M059J (cell line): Measurements from ENCODE around the gene UTP3. TPM values are rescaled to one million over a fixed set of nuclear protein-coding genes. Genes with fewer than 3 reads are reported as not detected.
A peak's percentile ranks its signal among the peaks of the same experiment; 100 is the strongest.
"Not testable (repeated sequence)": the region's sequence is repeated elsewhere in the genome, so short reads cannot be mapped to it uniquely, and the experiment has no call there.

Experiments
- DNase-seq: peaks from one replicate; pipeline ENCODE4 v3.0.0-alpha.2; 2012; ENCODE audit warnings: low read depth
- total RNA-seq: library from RNA; depleted of rRNA; stranded (reverse); fragments of >200 nt; shearing (Covaris generic); gene quantifications from 2 replicates; pipeline ENCODE4 v1.2.3, GENCODE V29; 2014; rRNA removed

UTP3 gene
- total RNA-seq, result 10.1 and 16.2 TPM in 2 replicates

GRCh38 chr4:70687821-70688794, at the start of gene UTP3:
UTP3 (plus strand) TSS chr4:70688532; CDS start chr4:70688678, 146 bp downstream.
- peak; percentile 97 for DNase-seq

GRCh38 chr4:70640192-70640591, 48.1 kb upstream of the UTP3 start:
- no peak for DNase-seq

DNA sequence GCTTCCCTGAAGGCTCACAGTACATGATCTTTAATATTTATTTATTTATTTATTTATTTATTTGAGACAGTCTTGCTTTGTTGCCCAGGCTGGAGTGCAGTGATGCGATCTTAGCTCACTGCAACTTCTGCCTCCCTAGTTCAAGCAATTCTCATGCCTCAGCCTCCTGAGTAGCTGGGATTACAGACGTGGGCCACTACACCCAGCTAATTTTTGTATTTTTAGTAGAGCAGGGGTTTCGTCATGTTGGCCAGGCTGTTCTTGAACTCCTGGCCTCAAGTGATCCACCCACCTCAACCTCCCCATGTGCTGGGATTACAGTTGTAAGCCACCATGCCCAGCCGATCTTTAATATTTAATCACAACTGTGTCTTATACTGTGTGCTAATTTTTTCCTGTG, 37.6 kb upstream of the UTP3 start:
- not testable (repeated sequence) for DNase-seq

GRCh38 chr4:70651864-70652506, 36.3 kb upstream of the UTP3 start:
- peak; percentile 38 for DNase-seq

GRCh38 chr4:70654605-70655011, 33.7 kb upstream of the UTP3 start:
- DNase-seq, result no peak

DNA sequence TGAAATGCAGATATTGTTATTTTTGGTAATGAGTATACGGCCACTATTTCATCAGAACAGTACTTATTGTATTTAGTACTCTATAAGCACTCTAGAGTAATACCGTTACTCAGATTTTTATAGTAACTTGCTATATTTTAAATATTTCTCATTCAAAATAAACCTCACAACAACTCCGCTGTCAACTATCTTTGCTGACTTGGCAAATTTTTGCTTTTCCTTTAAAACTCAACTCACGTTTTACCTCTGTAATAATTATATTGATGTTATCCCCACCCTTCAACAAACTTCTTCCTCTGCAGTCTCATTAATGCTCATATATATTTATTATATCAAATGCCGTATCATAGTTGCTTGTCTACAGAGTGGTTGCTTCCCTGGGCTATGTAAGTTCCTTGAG, 31.0 kb upstream of the UTP3 start:
- DNase-seq, result no peak

DNA sequence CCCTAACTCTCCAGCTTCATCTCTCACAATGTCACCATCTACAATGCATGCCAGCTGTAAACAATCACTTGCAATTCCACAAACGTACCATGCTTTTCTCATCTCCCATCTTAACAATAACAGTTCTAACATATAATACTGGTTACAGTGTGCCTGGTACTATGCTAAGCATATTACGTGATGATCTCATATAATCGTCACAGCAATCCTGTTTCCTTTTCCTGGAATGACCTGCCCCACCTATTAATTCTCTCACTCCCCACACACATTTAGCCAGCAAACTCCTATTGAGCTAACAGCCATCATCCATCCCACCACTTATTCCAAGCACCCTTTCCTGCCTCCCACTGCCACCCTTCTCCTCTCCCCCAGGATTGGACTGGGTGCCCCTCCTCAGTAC, 29.9 kb upstream of the UTP3 start:
- no peak for DNase-seq

GRCh38 chr4:70660106-70660505, 28.2 kb upstream of the UTP3 start:
- DNase-seq, result no peak

- not testable (repeated sequence) for DNase-seq
These were observed 26.9 kb upstream of the UTP3 start for GRCh38 chr4:70661309-70661922.

GRCh38 chr4:70666369-70666768, 22.0 kb upstream of the UTP3 start, which contains the start of gene JCHAIN:
JCHAIN (minus strand) TSS chr4:70666508; CDS start chr4:70666490, 18 bp downstream.
- DNase-seq, result peak; percentile 20

- DNase-seq, result peak; percentile 10
These were observed 20.4 kb upstream of the UTP3 start for GRCh38 chr4:70667740-70668535.

DNA sequence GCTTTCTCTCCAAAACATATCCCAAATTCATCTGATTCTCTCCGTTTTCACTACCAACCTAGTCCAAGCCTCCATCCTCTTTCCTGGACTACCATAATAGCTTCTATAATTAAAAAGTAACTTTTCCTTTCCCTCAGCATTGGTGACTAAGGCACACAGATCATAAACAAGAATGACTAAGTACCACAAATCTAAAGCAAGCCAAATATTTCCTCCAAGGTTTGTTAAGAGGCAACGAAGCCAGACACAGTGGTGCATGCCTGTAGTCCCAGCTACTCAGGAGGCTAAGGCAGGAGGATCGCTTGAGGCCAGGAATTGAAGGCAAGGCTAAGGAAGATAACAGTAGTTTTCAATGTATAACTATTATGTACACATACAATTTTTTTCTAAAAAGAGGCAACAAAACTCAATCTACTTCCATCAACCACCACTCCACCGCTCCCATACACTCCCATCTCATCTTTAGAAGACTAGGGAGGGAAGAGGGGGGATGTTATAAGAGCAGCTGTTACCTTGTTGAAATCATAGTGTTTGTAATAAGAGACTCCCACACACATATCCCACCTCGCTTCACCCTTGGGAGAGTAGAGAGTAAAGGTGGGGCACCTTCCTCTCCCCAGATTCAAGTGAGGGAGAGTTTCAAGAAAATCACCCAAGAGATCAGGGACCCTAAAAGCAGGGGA, 17.9 kb upstream of the UTP3 start:
- peak; percentile 71 for DNase-seq

DNA sequence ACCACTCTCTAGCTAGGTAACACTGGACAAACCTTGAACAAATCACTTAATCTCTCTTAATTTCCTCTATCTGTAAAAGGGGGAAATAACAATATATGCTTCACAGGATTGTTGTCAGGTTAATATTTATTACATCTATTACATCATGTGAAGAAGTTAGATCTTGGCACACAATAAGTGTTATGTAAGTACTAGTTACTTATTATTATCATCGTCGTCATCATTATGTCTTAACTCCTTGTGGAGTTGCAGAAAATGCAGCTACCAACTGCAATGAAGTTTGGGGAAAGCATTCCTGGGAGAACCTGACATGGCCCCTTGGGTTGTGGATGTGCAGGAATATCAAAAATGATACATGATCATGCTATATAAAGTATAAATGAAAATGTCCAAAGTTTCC, 17.2 kb upstream of the UTP3 start:
- no peak for DNase-seq

GRCh38 chr4:70674191-70674590, 14.1 kb upstream of the UTP3 start:
- DNase-seq, result no peak

DNA sequence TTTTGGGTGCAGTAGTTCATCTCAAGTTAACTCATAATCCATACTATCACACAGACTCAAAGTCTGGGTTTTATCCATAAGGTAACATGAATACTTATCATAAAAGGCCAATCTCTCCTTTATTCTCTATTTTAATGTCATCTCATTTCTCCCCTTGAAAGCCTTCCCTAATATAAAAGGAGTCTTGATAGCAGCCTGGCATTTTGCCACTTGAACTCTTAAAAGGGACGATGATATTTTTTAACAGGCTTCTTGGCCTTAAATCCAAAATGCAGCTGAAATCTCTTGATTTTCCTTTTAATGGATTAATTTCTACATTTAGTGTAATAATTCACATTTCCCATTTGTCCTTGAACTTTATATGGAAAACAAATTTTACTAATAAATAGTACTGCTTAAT, 13.6 kb upstream of the UTP3 start:
- DNase-seq, result no peak

DNA sequence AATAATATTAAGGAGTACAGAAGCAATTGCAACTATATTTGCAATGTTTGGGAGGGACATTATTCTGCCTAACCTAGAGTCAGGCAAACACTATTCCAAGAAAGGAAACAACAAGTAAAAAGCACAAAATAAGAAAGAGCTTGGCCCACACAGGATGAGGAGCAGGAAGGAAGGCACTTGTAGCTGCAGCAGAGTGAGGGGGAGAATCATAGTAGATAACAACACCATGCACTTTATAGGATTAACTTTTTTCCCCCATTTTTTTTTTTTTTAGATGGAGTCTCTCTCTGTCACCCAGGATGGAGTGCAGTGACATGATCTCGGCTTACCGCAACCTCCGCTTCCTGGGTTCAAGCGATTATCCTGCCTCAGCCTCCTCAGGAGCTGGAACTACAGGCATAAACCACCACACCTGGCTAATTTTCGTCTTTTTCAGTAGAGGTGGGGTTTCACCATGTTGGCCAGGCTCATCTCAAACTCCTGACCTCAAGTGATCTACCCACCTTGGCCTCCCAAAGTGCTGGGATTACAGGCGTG, 11.7 kb upstream of the UTP3 start:
- no peak for DNase-seq

DNA sequence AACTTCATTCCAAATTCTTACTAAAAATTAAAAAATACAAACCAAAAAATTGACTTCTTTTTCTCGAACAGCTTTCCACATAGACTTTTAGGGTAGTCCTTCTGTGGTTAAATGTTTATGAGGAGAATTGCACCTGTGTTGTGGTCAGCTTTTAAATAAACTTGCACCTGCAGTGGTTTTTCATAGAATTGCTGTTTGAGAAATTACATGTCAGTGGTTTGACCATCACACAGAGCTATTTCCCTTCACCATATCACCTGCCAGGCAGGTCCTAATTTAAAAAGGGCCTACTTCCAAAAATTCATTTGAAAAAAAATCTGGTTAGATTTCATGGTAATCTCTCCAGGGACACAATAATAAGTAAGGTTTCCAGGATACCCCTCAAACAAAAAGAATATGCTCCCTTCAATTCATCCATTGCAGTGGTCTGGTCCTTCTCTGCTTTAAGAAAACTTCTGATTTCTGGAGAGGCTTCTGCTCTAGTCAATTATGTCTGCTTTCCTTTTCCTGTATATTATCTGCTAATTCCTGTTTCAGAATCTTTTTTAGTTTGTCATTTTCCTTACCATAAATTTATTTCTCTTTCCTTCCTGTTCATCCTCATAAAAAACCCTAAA, 9.8 kb upstream of the UTP3 start:
- no peak for DNase-seq

- no peak for DNase-seq
These were observed 7.4 kb upstream of the UTP3 start for GRCh38 chr4:70680934-70681333.

GRCh38 chr4:70681704-70682103, 6.6 kb upstream of the UTP3 start:
- no peak for DNase-seq

DNA sequence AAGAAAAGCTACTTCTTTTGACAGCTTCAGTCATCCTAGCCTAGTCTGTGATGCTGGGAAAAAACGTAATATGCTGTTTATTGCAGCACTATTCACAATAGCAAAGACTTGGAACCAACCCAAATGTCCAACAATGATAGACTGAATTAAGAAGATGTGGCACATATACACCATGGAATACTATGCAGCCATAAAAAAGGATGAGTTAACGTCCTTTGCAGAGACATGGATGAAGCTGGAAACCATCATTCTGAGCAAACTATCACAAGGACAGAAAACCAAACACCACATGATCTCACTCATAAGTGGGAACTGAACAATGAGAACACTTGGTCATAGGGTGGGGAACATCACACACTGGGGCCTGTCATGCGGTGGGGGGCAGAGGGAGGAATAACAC, 6.2 kb upstream of the UTP3 start:
- not testable (repeated sequence) for DNase-seq
